Activated T-cell treated with anti-CD3 and anti-CD28 coated beads, Interleukin-2, amount 50 U/mL, for 4 hours (primary cell): ENCODE data around the gene NUP214. TPM values are rescaled to one million over a fixed set of nuclear protein-coding genes. Genes with fewer than 3 reads are reported as not detected.

Experiments used
- ATAC-seq, 2 donors: fragments of 200-7000 bp; cut with Tn5 transposase; one replicate each; pipeline ENCODE4 v1.10.0; 2021
- DNase-seq: peaks from one replicate; pipeline ENCODE4 v3.0.0-alpha.2; 2020
- H3K27me3 Mint-ChIP-seq: one replicate; pipeline ENCODE4 v1.8.0; 2021; ENCODE audit warnings: low read depth, mixed read lengths
- H3K36me3 Mint-ChIP-seq: one replicate; pipeline ENCODE4 v1.8.0; 2022; ENCODE audit warnings: mixed read lengths; ENCODE audit not compliant: insufficient read depth
- H3K4me1 Mint-ChIP-seq: one replicate; pipeline ENCODE4 v1.8.0; 2021; ENCODE audit warnings: low read depth, mixed read lengths
- H3K4me3 Mint-ChIP-seq: one replicate; pipeline ENCODE4 v1.8.0; 2021; ENCODE audit warnings: mild to moderate bottlenecking, moderate library complexity, mixed read lengths
- H3K9me3 Mint-ChIP-seq: one replicate; pipeline ENCODE4 v1.8.0; 2021; ENCODE audit warnings: mixed read lengths
- total RNA-seq, 3 donors: library from RNA; stranded (reverse); gene quantifications; one replicate each; pipeline ENCODE4 v1.2.1, GENCODE V29; 2021

NUP214 gene
- total RNA-seq, 3 donors from 2014 or later = 69.7 to 78.6 (median 76.3) TPM

GRCh38 chr9:131117121-131117761, 8.1 kb upstream of the NUP214 start:
- Mint-ChIP-seq H3K4me1 (no peaks in the 10 kb centered on the region), H3K4me3 (no peak overlapping the region), H3K27me3 (peaks cover 11% of the 10 kb centered on the region), H3K36me3 (no peaks in the 10 kb centered on the region), H3K9me3 (no peaks in the 10 kb centered on the region)
- DNase-seq = no peak
- no peak for ATAC-seq

DNA sequence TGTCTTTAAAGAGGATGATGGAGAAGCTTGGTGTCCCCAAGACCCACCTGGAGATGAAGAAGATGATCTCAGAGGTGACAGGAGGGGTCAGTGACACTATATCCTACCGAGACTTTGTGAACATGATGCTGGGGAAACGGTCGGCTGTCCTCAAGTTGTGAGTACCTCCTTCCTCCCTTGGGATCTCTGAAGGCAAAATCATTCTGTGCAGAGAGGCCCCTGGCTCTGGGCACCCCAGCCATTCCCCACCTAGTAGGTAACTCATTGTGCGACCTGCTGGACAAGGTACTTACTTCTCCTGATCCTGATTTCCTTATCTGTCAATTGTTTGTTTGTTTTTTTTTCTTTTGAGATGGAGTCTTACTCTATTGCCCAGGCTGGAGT, 7.6 kb upstream of the NUP214 start:
- no peaks in the 10 kb centered on the region for H3K4me1 Mint-ChIP-seq
- ATAC-seq (no peak), DNase-seq (no peak)
- no peak overlapping the region for H3K4me3 Mint-ChIP-seq
- no peaks in the 10 kb centered on the region for H3K36me3 Mint-ChIP-seq
- no peaks in the 10 kb centered on the region for H3K9me3 Mint-ChIP-seq
- peaks cover 11% of the 10 kb centered on the region for H3K27me3 Mint-ChIP-seq

- H3K4me1 Mint-ChIP-seq = no peaks in the 10 kb centered on the region
- H3K9me3 Mint-ChIP-seq = no peaks in the 10 kb centered on the region
- ATAC-seq = no peak
- no peak for DNase-seq
- peaks cover 11% of the 10 kb centered on the region for H3K27me3 Mint-ChIP-seq
- H3K4me3 Mint-ChIP-seq = no peak overlapping the region
- H3K36me3 Mint-ChIP-seq = no peaks in the 10 kb centered on the region
Observed at GRCh38 chr9:131119600-131119999, 5.8 kb upstream of the NUP214 start.

DNA sequence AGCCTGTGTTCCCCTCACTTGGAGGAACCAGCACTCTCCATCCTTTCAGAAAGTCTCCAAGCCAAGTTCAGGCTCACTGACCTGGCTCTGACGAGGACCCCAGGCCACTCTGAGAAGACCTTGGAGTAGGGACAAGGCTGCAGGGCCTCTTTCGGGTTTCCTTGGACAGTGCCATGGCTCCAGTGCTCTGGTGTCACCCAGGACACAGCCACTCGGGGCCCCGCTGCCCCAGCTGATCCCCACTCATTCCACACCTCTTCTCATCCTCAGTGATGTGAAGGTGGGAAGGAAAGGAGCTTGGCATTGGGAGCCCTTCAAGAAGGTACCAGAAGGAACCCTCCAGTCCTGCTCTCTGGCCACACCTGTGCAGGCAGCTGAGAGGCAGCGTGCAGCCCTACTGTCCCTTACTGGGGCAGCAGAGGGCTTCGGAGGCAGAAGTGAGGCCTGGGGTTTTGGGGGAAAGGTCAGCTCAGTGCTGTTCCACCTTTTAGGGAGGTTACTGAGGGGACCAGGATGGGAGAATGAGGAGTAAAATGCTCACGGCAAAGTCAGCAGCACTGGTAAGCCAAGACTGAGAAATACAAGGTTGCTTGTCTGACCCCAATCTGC, 4.7 kb upstream of the NUP214 start:
- Mint-ChIP-seq H3K36me3 (no peaks in the 10 kb centered on the region), H3K9me3 (no peaks in the 10 kb centered on the region), H3K4me3 (no peak overlapping the region), H3K27me3 (peaks cover 11% of the 10 kb centered on the region), H3K4me1 (peaks cover 6% of the 10 kb centered on the region)
- DNase-seq = no peak
- ATAC-seq = no peak

GRCh38 chr9:131121346-131121745, 4.0 kb upstream of the NUP214 start:
- no peaks in the 10 kb centered on the region for H3K9me3 Mint-ChIP-seq
- no peaks in the 10 kb centered on the region for H3K36me3 Mint-ChIP-seq
- no peak overlapping the region for H3K4me3 Mint-ChIP-seq
- H3K27me3 Mint-ChIP-seq = peaks cover 11% of the 10 kb centered on the region
- DNase-seq (no peak), ATAC-seq (no peak)
- H3K4me1 Mint-ChIP-seq = peaks cover 11% of the 10 kb centered on the region

- Mint-ChIP-seq H3K4me3 (no peak overlapping the region), H3K4me1 (peaks cover 16% of the 10 kb centered on the region), H3K27me3 (peaks cover 9% of the 10 kb centered on the region), H3K36me3 (no peaks in the 10 kb centered on the region), H3K9me3 (no peaks in the 10 kb centered on the region)
- DNase-seq (no peak), ATAC-seq (no peak)
Observed at GRCh38 chr9:131122158-131122557, 3.2 kb upstream of the NUP214 start.

GRCh38 chr9:131125038-131125287, 423 bp upstream of the NUP214 start:
- Mint-ChIP-seq H3K4me3 (peak overlapping the region; percentile 98), H3K27me3 (peaks cover 4% of the 10 kb centered on the region), H3K4me1 (peaks cover 33% of the 10 kb centered on the region), H3K9me3 (no peaks in the 10 kb centered on the region), H3K36me3 (peaks cover 20% of the 10 kb centered on the region)
- DNase-seq (no peak), ATAC-seq (no peak)

- DNase-seq (no peak), ATAC-seq (no peak)
Observed at GRCh38 chr9:131126059-131126426, 657 bp downstream of the NUP214 start.

GRCh38 chr9:131129183-131129582, 3.8 kb downstream of the NUP214 start:
- DNase-seq (no peak), ATAC-seq (no peak)
- no peak overlapping the region for H3K4me3 Mint-ChIP-seq
- H3K4me1 Mint-ChIP-seq = peaks cover 35% of the 10 kb centered on the region
- no peaks in the 10 kb centered on the region for H3K9me3 Mint-ChIP-seq
- H3K36me3 Mint-ChIP-seq = peaks cover 35% of the 10 kb centered on the region
- no peaks in the 10 kb centered on the region for H3K27me3 Mint-ChIP-seq

More at GRCh38 chr9:131126059-131126426, 657 bp downstream of the NUP214 start:
- peaks cover 24% of the 10 kb centered on the region for H3K36me3 Mint-ChIP-seq
- peaks cover 35% of the 10 kb centered on the region for H3K4me1 Mint-ChIP-seq
- no peaks in the 10 kb centered on the region for H3K27me3 Mint-ChIP-seq
- no peaks in the 10 kb centered on the region for H3K9me3 Mint-ChIP-seq
- H3K4me3 Mint-ChIP-seq = peak overlapping the region; percentile 98

DNA sequence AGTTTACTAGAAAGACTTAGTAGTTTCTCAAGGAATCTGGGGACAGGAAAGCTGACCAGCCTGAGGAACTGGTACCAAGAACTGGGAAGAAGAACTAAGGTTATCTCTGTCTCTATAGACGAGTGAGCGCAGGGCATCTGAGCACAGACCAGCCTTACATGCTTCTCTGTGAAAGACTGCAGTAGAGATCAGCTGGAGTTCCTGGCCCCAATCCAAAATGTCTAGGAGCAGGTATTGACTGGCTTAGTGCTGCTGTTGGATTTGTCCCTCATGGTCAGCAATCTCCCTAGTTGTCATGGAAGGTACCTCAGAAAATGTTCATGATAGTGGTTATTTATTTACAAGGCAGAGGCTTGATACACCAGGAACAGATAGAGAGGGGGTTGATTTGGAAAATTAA, 13.3 kb downstream of the NUP214 start:
- Mint-ChIP-seq H3K4me1 (no peaks in the 10 kb centered on the region), H3K4me3 (no peak overlapping the region), H3K27me3 (no peaks in the 10 kb centered on the region), H3K36me3 (peaks cover 50% of the 10 kb centered on the region), H3K9me3 (no peaks in the 10 kb centered on the region)
- DNase-seq = no peak
- ATAC-seq = no peak

- H3K4me1 Mint-ChIP-seq = no peaks in the 10 kb centered on the region
- ATAC-seq (no peak), DNase-seq (no peak)
- peaks cover 55% of the 10 kb centered on the region for H3K36me3 Mint-ChIP-seq
- no peaks in the 10 kb centered on the region for H3K9me3 Mint-ChIP-seq
- no peak overlapping the region for H3K4me3 Mint-ChIP-seq
- no peaks in the 10 kb centered on the region for H3K27me3 Mint-ChIP-seq
Observed at GRCh38 chr9:131140112-131140511, 14.7 kb downstream of the NUP214 start.

DNA sequence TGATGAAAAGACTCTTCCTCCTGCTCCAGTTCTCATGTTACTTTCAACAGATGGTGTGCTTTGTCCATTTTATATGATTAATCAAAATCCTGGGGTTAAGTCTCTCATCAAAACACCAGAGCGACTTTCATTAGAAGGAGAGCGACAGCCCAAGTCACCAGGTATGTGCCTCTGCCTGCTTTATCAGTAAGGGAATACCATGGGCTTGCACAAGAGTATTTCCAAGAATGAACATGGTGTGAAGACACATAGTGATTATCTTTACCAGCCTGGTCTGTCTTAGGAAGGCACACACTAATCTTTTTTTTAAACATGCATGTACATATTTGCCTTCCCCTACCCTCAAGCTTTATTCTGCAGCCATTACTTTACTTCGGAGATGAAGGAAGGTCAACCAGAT, 15.2 kb downstream of the NUP214 start:
- ATAC-seq = no peak
- H3K27me3 Mint-ChIP-seq = no peaks in the 10 kb centered on the region
- no peaks in the 10 kb centered on the region for H3K4me1 Mint-ChIP-seq
- no peak for DNase-seq
- peaks cover 58% of the 10 kb centered on the region for H3K36me3 Mint-ChIP-seq
- H3K4me3 Mint-ChIP-seq = no peak overlapping the region
- H3K9me3 Mint-ChIP-seq = no peaks in the 10 kb centered on the region

GRCh38 chr9:131142160-131142559, 16.8 kb downstream of the NUP214 start:
- no peaks in the 10 kb centered on the region for H3K9me3 Mint-ChIP-seq
- peaks cover 56% of the 10 kb centered on the region for H3K36me3 Mint-ChIP-seq
- no peak for ATAC-seq
- H3K4me3 Mint-ChIP-seq = no peak overlapping the region
- H3K4me1 Mint-ChIP-seq = no peaks in the 10 kb centered on the region
- H3K27me3 Mint-ChIP-seq = no peaks in the 10 kb centered on the region
- no peak for DNase-seq

DNA sequence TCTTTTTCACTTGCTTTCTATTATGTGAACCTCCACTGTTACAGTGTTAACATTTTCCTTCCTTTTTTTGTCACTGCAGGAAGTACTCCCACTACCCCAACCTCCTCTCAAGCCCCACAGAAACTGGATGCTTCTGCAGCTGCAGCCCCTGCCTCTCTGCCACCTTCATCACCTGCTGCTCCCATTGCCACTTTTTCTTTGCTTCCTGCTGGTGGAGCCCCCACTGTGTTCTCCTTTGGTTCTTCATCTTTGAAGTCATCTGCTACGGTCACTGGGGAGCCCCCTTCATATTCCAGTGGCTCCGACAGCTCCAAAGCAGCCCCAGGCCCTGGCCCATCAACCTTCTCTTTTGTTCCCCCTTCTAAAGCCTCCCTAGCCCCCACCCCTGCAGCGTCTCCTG, 18.8 kb downstream of the NUP214 start:
- ATAC-seq (no peak), DNase-seq (no peak)
- Mint-ChIP-seq H3K4me1 (peaks cover under 1% of the 10 kb centered on the region), H3K36me3 (peaks cover 59% of the 10 kb centered on the region), H3K4me3 (no peak overlapping the region), H3K9me3 (no peaks in the 10 kb centered on the region), H3K27me3 (no peaks in the 10 kb centered on the region)

DNA sequence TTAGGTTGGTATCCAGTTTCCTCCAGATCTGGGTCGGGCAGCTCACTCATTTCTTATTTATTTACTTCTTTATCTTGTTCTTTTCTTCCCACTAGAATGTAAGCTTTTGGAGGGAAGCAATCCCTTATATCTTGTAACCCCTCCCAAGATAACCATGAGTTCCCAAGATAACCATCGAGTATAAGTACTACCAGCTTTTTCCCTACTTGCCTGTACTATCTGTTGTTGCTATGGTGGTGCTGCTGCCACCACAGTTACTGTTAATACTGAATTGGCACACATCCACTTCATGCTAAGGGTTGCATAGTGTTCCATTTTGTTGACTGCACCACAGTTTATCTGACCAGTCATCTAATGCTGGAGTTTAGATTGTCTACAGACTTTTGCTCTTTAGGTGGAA, 19.9 kb downstream of the NUP214 start:
- ATAC-seq (no peak), DNase-seq (no peak)
- H3K9me3 Mint-ChIP-seq = no peaks in the 10 kb centered on the region
- peaks cover 62% of the 10 kb centered on the region for H3K36me3 Mint-ChIP-seq
- H3K4me3 Mint-ChIP-seq = no peak overlapping the region
- no peaks in the 10 kb centered on the region for H3K27me3 Mint-ChIP-seq
- H3K4me1 Mint-ChIP-seq = peaks cover 6% of the 10 kb centered on the region
